GM21717 (cell line): ENCODE results near the gene POLQ.
"Not testable (repeated sequence)": the region's sequence is repeated elsewhere in the genome, so short reads cannot be mapped to it uniquely, and the experiment has no call there.

ENCODE experiments used
- ATAC-seq: cut with Tn5 transposase; IDR thresholded peaks from one replicate; pipeline ENCODE4 v1.9.1; 2021; ENCODE audit warnings: mild to moderate bottlenecking, moderate library complexity; ENCODE audit not compliant: unreplicated experiment

Gene POLQ

GRCh38 chr3:121515313-121515712 is 30.5 kb downstream of the POLQ start:
- ATAC-seq, result no peak

- no peak for ATAC-seq
These were observed 31.3 kb downstream of the POLQ start for GRCh38 chr3:121514496-121514895.

- no peak for ATAC-seq
These were observed 37.4 kb downstream of the POLQ start for GRCh38 chr3:121508389-121508788.

- no peak for ATAC-seq
These were observed 40.5 kb downstream of the POLQ start for GRCh38 chr3:121505256-121505655.

- no peak for ATAC-seq
These were observed 41.2 kb downstream of the POLQ start for GRCh38 chr3:121504618-121505017.

- ATAC-seq, result no peak
These were observed 49.0 kb downstream of the POLQ start for GRCh38 chr3:121496786-121497185.

GRCh38 chr3:121493431-121493830 is 52.4 kb downstream of the POLQ start:
- ATAC-seq, result no peak

GRCh38 chr3:121491683-121492320 is 54.0 kb downstream of the POLQ start:
- no peak for ATAC-seq

GRCh38 chr3:121490161-121490560 is 55.6 kb downstream of the POLQ start:
- no peak for ATAC-seq

- no peak for ATAC-seq
These were observed 57.2 kb downstream of the POLQ start for GRCh38 chr3:121488628-121489027.

GRCh38 chr3:121483290-121483689 is 62.5 kb downstream of the POLQ start:
- no peak for ATAC-seq

- no peak for ATAC-seq
These were observed 63.1 kb downstream of the POLQ start for GRCh38 chr3:121482660-121483059.

- no peak for ATAC-seq
These were observed 64.5 kb downstream of the POLQ start for GRCh38 chr3:121481106-121481880.

GRCh38 chr3:121477589-121477988 is 68.2 kb downstream of the POLQ start:
- no peak for ATAC-seq

- no peak for ATAC-seq
These were observed 72.8 kb downstream of the POLQ start for GRCh38 chr3:121473001-121473400.

GRCh38 chr3:121467085-121467484 is 78.7 kb downstream of the POLQ start:
- ATAC-seq, result no peak

GRCh38 chr3:121463745-121464144 is 82.0 kb downstream of the POLQ start:
- no peak for ATAC-seq

- no peak for ATAC-seq
These were observed 83.2 kb downstream of the POLQ start for GRCh38 chr3:121462565-121462964.

GRCh38 chr3:121451752-121452151 is 94.0 kb downstream of the POLQ start:
- not testable (repeated sequence) for ATAC-seq

- ATAC-seq, result no peak
These were observed 102.3 kb downstream of the POLQ start for GRCh38 chr3:121443456-121443855.

- no peak for ATAC-seq
These were observed 109.1 kb downstream of the POLQ start for GRCh38 chr3:121436641-121437040.

GRCh38 chr3:121436074-121436473 is 109.7 kb downstream of the POLQ start:
- no peak for ATAC-seq
